Body of pancreas (tissue), 4 donors: Measurements from ENCODE around the gene MACF1.

Source experiments
- CTCF ChIP-seq, 7 experiments: fragments of 450-650 bp in 4 of 7; fragments of 200-600 bp in 3 of 7; sonication (generic) in 3 of 7; IDR thresholded peaks; one replicate each; pipeline ENCODE4 v1.5.1; 2016 to 2019; ENCODE audit warnings: antibody characterized with exemption in 7 of 7
- POLR2A ChIP-seq, 3 donors: fragments of 450-650 bp; IDR thresholded peaks; one replicate each; pipeline ENCODE4 v1.6.1; 2016; ENCODE audit warnings: antibody characterized with exemption in 3 of 3, mild to moderate bottlenecking in 2 of 3

GRCh38 chr1:39425634-39426033 is 221.1 kb downstream of the MACF1 start:
- TF ChIP-seq CTCF (IDR thresholded peaks at IDR 0.05) (no peak), POLR2A (IDR thresholded peaks at IDR 0.05) (no peak)
